Astrocyte (in vitro differentiated cells and primary cell): ENCODE data around the gene ASIC3. TPM values are rescaled to one million over a fixed set of nuclear protein-coding genes. Genes with fewer than 3 reads are reported as not detected.

ENCODE experiments used
- DNase-seq: peaks from one replicate; pipeline ENCODE4 v3.0.0-alpha.2; 2010; ENCODE audit warnings: low read depth
- FAIRE-seq: peaks from 2 replicates; lab custom pipeline; 2011; peaks lifted over from hg19 to GRCh38; lab: Jason Lieb, UNC
- H2AFZ ChIP-seq: 2 replicates; pipeline ENCODE4 v1.6.0; 2012; ENCODE audit warnings: low read depth, low read length, inconsistent platforms
- H3K27ac ChIP-seq: 2 replicates; pipeline ENCODE4 v1.5.1; 2011; ENCODE audit warnings: low read depth, low read length, inconsistent platforms
- H3K27me3 ChIP-seq: 2 replicates; pipeline ENCODE4 v1.6.0; 2011; ENCODE audit warnings: low read length, inconsistent platforms; ENCODE audit not compliant: insufficient read depth
- H3K36me3 ChIP-seq: 2 replicates; pipeline ENCODE4 v1.5.1; 2011; ENCODE audit warnings: low read length, inconsistent platforms; ENCODE audit not compliant: insufficient read depth
- H3K4me1 ChIP-seq: 2 replicates; pipeline ENCODE4 v1.5.1; 2011; ENCODE audit warnings: low read length, inconsistent platforms; ENCODE audit not compliant: insufficient read depth
- H3K4me2 ChIP-seq: 2 replicates; pipeline ENCODE4 v1.6.0; 2012; ENCODE audit warnings: low read length, inconsistent platforms
- H3K4me3 ChIP-seq: 2 replicates; pipeline ENCODE4 v1.5.1; 2011; ENCODE audit warnings: low read depth, mild to moderate bottlenecking, low read length, inconsistent platforms; ENCODE audit not compliant: insufficient read depth
- H3K79me2 ChIP-seq: 2 replicates; pipeline ENCODE4 v1.6.0; 2012; ENCODE audit warnings: mild to moderate bottlenecking, low read length, inconsistent platforms; ENCODE audit not compliant: insufficient read depth
- H3K9ac ChIP-seq: 2 replicates; pipeline ENCODE4 v1.6.0; 2012; ENCODE audit warnings: mild to moderate bottlenecking, low read length, inconsistent platforms
- H3K9me3 ChIP-seq: 2 replicates; pipeline ENCODE4 v1.5.1; 2012; ENCODE audit warnings: low read depth, mild to moderate bottlenecking, low read length, inconsistent platforms; ENCODE audit not compliant: insufficient read depth
- H4K20me1 ChIP-seq: 2 replicates; pipeline ENCODE4 v1.6.0; 2012; ENCODE audit warnings: low read length, inconsistent platforms; ENCODE audit not compliant: insufficient read depth
- H3K27ac Mint-ChIP-seq: one replicate; pipeline ENCODE4 v1.8.0; 2021; ENCODE audit warnings: mild to moderate bottlenecking, mixed read lengths; ENCODE audit not compliant: unreplicated experiment
- H3K27me3 Mint-ChIP-seq: one replicate; pipeline ENCODE4 v1.8.0; 2021; ENCODE audit warnings: low read depth, mixed read lengths; ENCODE audit not compliant: unreplicated experiment
- H3K36me3 Mint-ChIP-seq: one replicate; pipeline ENCODE4 v1.8.0; 2021; ENCODE audit warnings: low read depth, mixed read lengths; ENCODE audit not compliant: unreplicated experiment
- H3K4me1 Mint-ChIP-seq: one replicate; pipeline ENCODE4 v1.8.0; 2021; ENCODE audit warnings: low read depth, mixed read lengths; ENCODE audit not compliant: unreplicated experiment
- H3K4me3 Mint-ChIP-seq: one replicate; pipeline ENCODE4 v1.8.0; 2021; ENCODE audit warnings: mild to moderate bottlenecking, moderate library complexity, mixed read lengths; ENCODE audit not compliant: unreplicated experiment
- H3K9me3 Mint-ChIP-seq: one replicate; pipeline ENCODE4 v1.8.0; 2021; ENCODE audit warnings: mild to moderate bottlenecking, mixed read lengths; ENCODE audit not compliant: unreplicated experiment
- EZH2 ChIP-seq: IDR thresholded peaks from 2 replicates; pipeline ENCODE4 v1.6.1; 2012; ENCODE audit warnings: mild to moderate bottlenecking, low read length, inconsistent platforms; ENCODE audit not compliant: insufficient read depth
- total RNA-seq: library from RNA; stranded (reverse); gene quantifications from 2 replicates; pipeline ENCODE4 v1.2.1, GENCODE V29; 2021
- TF ChIP-seq, protein P1 (sequence below): IDR thresholded peaks from 2 replicates; pipeline ENCODE4 v1.5.1; 2011; ENCODE audit warnings: low read depth, mild to moderate bottlenecking, inconsistent platforms, low read length, moderate library complexity; ENCODE audit not compliant: insufficient read depth

ASIC3 gene
- total RNA-seq, 1 donor from 2014 or later = 3.9 TPM

GRCh38 chr7:151012031-151012692 is 36.2 kb upstream of the ASIC3 start:
- Mint-ChIP-seq H3K9me3 (peaks cover 2% of the 10 kb centered on the region), H3K4me3 (peak overlapping the region; percentile 68), H3K27me3 (peaks cover 41% of the 10 kb centered on the region), H3K36me3 (peaks cover 12% of the 10 kb centered on the region), H3K4me1 (peaks cover 15% of the 10 kb centered on the region), H3K27ac (no peak overlapping the region)
- H3K27ac ChIP-seq = no peak overlapping the region
- no peak for DNase-seq
- no peaks in the 10 kb centered on the region for H4K20me1 ChIP-seq
- H3K79me2 ChIP-seq = no peaks in the 10 kb centered on the region
- H3K36me3 ChIP-seq = no peaks in the 10 kb centered on the region
- H3K9ac ChIP-seq = no peak overlapping the region
- H3K4me3 ChIP-seq = no peak overlapping the region
- H2AFZ ChIP-seq = no peak overlapping the region
- H3K4me1 ChIP-seq = peaks cover 13% of the 10 kb centered on the region
- H3K9me3 ChIP-seq = no peaks in the 10 kb centered on the region
- no peak overlapping the region for H3K4me2 ChIP-seq
- FAIRE-seq = peak; percentile 17
- TF ChIP-seq, protein P1, sequence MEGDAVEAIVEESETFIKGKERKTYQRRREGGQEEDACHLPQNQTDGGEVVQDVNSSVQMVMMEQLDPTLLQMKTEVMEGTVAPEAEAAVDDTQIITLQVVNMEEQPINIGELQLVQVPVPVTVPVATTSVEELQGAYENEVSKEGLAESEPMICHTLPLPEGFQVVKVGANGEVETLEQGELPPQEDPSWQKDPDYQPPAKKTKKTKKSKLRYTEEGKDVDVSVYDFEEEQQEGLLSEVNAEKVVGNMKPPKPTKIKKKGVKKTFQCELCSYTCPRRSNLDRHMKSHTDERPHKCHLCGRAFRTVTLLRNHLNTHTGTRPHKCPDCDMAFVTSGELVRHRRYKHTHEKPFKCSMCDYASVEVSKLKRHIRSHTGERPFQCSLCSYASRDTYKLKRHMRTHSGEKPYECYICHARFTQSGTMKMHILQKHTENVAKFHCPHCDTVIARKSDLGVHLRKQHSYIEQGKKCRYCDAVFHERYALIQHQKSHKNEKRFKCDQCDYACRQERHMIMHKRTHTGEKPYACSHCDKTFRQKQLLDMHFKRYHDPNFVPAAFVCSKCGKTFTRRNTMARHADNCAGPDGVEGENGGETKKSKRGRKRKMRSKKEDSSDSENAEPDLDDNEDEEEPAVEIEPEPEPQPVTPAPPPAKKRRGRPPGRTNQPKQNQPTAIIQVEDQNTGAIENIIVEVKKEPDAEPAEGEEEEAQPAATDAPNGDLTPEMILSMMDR = no peak
- no peak for TF ChIP-seq EZH2
- H3K27me3 ChIP-seq = peaks cover 7% of the 10 kb centered on the region

DNA sequence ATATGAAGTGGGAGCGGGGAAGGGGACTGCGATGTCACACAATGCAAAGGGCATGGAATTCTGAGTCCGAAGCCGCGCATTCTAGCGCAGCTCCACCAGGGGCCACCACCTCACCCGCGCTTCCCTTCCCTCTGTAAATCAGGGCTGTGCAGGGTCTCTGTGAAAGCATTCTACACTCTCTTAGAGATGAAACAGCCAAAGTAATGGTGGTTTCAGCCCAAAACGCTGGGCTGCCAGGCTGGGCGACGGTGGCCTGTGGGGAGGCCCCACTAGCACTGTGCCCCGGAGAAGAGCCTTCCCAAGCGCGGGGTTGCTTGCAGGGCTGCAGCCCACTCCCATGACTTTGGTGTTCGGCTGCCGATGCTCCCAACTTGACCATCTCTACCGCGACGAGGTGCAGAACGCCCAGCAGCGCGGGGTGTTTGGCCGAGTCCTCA is 35.4 kb upstream of the ASIC3 start:
- no peaks in the 10 kb centered on the region for H3K79me2 ChIP-seq
- H3K9ac ChIP-seq = no peak overlapping the region
- peak overlapping the region; percentile 50 for H2AFZ ChIP-seq
- no peak overlapping the region for H3K4me3 Mint-ChIP-seq
- no peak overlapping the region for H3K27ac ChIP-seq
- peaks cover 15% of the 10 kb centered on the region for H3K4me1 Mint-ChIP-seq
- FAIRE-seq (no peak), DNase-seq (no peak)
- no peaks in the 10 kb centered on the region for H4K20me1 ChIP-seq
- H3K9me3 Mint-ChIP-seq = peaks cover 2% of the 10 kb centered on the region
- no peak overlapping the region for H3K27ac Mint-ChIP-seq
- peaks cover 12% of the 10 kb centered on the region for H3K36me3 Mint-ChIP-seq
- peak overlapping the region; percentile 86 for H3K4me2 ChIP-seq
- H3K27me3 Mint-ChIP-seq = peaks cover 43% of the 10 kb centered on the region
- TF ChIP-seq, protein P1 = peak; percentile 54
- TF ChIP-seq EZH2 = no peak
- H3K4me3 ChIP-seq = no peak overlapping the region
- H3K4me1 ChIP-seq = peaks cover 13% of the 10 kb centered on the region
- no peaks in the 10 kb centered on the region for H3K36me3 ChIP-seq
- H3K27me3 ChIP-seq = peaks cover 11% of the 10 kb centered on the region
- H3K9me3 ChIP-seq = no peaks in the 10 kb centered on the region

- no peak for DNase-seq
- FAIRE-seq = no peak
- Histone ChIP-seq H3K4me1 (peaks cover 17% of the 10 kb centered on the region), H3K9me3 (no peaks in the 10 kb centered on the region), H3K36me3 (no peaks in the 10 kb centered on the region), H2AFZ (peak overlapping the region; percentile 94), H3K27me3 (peaks cover 12% of the 10 kb centered on the region), H3K4me2 (peak overlapping the region; percentile 86), H3K79me2 (no peaks in the 10 kb centered on the region), H3K9ac (no peak overlapping the region), H4K20me1 (no peaks in the 10 kb centered on the region), H3K27ac (no peak overlapping the region), H3K4me3 (no peak overlapping the region)
- H3K4me3 Mint-ChIP-seq = no peak overlapping the region
- peaks cover 44% of the 10 kb centered on the region for H3K27me3 Mint-ChIP-seq
- peaks cover 15% of the 10 kb centered on the region for H3K4me1 Mint-ChIP-seq
- H3K36me3 Mint-ChIP-seq = peaks cover 12% of the 10 kb centered on the region
- H3K9me3 Mint-ChIP-seq = peaks cover 2% of the 10 kb centered on the region
- H3K27ac Mint-ChIP-seq = no peak overlapping the region
- TF ChIP-seq EZH2 = no peak
- TF ChIP-seq, protein P1 = no peak
These were observed 35.0 kb upstream of the ASIC3 start for GRCh38 chr7:151013356-151013732.
